ENCODE results near the gene RANBP10. TPM values are rescaled to one million over a fixed set of nuclear protein-coding genes. Genes with fewer than 3 reads are reported as not detected.

The RANBP10 gene
- total and polyA plus RNA-seq, 9 of the 15 experiments (the other 6 are each of a cell fraction or from before 2014, with no cell fraction given), result 0.61 to 19.3 (median 5.9) TPM

DNA sequence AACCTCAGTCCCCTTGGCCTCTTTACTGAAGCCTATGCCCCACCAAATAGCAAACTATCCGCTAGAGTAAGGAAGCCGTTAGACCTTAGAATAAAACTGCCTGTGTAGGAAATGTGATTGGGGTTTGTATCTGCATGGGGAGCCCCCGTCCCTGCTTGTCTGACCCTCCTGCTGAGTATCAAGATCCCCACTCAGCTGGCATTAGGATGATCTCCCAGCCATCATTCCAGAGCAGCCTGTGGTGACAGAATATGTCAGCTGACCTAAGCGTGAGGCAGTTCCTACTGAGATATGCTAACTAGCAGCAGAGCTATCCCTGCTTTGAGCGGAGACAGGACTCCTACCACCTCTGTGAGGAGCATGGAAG, 86.6 kb downstream of the RANBP10 start (continued):
- TF ChIP-seq, protein P1, sequence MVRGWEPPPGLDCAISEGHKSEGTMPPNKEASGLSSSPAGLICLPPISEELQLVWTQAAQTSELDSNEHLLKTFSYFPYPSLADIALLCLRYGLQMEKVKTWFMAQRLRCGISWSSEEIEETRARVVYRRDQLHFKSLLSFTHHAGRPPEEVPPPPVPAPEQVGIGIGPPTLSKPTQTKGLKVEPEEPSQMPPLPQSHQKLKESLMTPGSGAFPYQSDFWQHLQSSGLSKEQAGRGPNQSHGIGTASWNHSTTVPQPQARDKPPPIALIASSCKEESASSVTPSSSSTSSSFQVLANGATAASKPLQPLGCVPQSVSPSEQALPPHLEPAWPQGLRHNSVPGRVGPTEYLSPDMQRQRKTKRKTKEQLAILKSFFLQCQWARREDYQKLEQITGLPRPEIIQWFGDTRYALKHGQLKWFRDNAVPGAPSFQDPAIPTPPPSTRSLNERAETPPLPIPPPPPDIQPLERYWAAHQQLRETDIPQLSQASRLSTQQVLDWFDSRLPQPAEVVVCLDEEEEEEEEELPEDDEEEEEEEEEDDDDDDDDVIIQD (CRISPR knock-in tag; IDR thresholded peaks at IDR 0.05), result no peak
- no peak for TF ChIP-seq BRF1 (IDR thresholded peaks at IDR 0.05; ENCODE audit: borderline replicate concordance, extremely low read depth, insufficient read length)
- no peak; the same call in 1 of the 2 replicates for TF ChIP-seq NFRKB (IDR thresholded peaks at IDR 0.05; ENCODE audit: low read depth)
- no peak for TF ChIP-seq COPS2 (conservative IDR thresholded peaks at IDR 0.05)
- no peak for TF ChIP-seq ZKSCAN3 (CRISPR knock-in tag; IDR thresholded peaks at IDR 0.05)
- TF ChIP-seq SMARCC2 (IDR thresholded peaks at IDR 0.05; ENCODE audit: low read depth), result 0 out of 2 replicates have a peak, but pooled peaks have one; percentile 11
- no peak for TF ChIP-seq ZNF143 (CRISPR knock-in tag; IDR thresholded peaks at IDR 0.05)
- no peak for TF ChIP-seq DNMT1 (IDR thresholded peaks at IDR 0.05)
- no peak for TF ChIP-seq ZEB2 (IDR thresholded peaks at IDR 0.05)
- no peak for TF ChIP-seq ZNF133 (CRISPR knock-in tag; IDR thresholded peaks at IDR 0.05)
- no peak for TF ChIP-seq ZNF583 (CRISPR knock-in tag; IDR thresholded peaks at IDR 0.05)
- TF ChIP-seq HOXB6 (CRISPR knock-in tag; IDR thresholded peaks at IDR 0.05; ENCODE audit: borderline replicate concordance), result no peak
- TF ChIP-seq, protein P2, sequence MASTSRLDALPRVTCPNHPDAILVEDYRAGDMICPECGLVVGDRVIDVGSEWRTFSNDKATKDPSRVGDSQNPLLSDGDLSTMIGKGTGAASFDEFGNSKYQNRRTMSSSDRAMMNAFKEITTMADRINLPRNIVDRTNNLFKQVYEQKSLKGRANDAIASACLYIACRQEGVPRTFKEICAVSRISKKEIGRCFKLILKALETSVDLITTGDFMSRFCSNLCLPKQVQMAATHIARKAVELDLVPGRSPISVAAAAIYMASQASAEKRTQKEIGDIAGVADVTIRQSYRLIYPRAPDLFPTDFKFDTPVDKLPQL (IDR thresholded peaks at IDR 0.05; ENCODE audit: extremely low read depth, insufficient read length), result no peak
- no peak for TF ChIP-seq ZNF311 (CRISPR knock-in tag; IDR thresholded peaks at IDR 0.05)
- TF ChIP-seq, protein P3, sequence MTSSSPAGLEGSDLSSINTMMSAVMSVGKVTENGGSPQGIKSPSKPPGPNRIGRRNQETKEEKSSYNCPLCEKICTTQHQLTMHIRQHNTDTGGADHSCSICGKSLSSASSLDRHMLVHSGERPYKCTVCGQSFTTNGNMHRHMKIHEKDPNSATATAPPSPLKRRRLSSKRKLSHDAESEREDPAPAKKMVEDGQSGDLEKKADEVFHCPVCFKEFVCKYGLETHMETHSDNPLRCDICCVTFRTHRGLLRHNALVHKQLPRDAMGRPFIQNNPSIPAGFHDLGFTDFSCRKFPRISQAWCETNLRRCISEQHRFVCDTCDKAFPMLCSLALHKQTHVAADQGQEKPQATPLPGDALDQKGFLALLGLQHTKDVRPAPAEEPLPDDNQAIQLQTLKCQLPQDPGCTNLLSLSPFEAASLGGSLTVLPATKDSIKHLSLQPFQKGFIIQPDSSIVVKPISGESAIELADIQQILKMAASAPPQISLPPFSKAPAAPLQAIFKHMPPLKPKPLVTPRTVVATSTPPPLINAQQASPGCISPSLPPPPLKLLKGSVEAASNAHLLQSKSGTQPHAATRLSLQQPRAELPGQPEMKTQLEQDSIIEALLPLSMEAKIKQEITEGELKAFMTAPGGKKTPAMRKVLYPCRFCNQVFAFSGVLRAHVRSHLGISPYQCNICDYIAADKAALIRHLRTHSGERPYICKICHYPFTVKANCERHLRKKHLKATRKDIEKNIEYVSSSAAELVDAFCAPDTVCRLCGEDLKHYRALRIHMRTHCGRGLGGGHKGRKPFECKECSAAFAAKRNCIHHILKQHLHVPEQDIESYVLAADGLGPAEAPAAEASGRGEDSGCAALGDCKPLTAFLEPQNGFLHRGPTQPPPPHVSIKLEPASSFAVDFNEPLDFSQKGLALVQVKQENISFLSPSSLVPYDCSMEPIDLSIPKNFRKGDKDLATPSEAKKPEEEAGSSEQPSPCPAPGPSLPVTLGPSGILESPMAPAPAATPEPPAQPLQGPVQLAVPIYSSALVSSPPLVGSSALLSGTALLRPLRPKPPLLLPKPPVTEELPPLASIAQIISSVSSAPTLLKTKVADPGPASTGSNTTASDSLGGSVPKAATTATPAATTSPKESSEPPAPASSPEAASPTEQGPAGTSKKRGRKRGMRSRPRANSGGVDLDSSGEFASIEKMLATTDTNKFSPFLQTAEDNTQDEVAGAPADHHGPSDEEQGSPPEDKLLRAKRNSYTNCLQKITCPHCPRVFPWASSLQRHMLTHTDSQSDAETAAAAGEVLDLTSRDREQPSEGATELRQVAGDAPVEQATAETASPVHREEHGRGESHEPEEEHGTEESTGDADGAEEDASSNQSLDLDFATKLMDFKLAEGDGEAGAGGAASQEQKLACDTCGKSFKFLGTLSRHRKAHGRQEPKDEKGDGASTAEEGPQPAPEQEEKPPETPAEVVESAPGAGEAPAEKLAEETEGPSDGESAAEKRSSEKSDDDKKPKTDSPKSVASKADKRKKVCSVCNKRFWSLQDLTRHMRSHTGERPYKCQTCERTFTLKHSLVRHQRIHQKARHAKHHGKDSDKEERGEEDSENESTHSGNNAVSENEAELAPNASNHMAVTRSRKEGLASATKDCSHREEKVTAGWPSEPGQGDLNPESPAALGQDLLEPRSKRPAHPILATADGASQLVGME (CRISPR knock-in tag; IDR thresholded peaks at IDR 0.05), result no peak
- TF ChIP-seq CXXC5 (CRISPR knock-in tag; IDR thresholded peaks at IDR 0.05), result peak; percentile 54
